IMR-90 (cell line): ENCODE results near the gene RASIP1. TPM values are rescaled to one million over a fixed set of nuclear protein-coding genes. Genes with fewer than 3 reads are reported as not detected.

Experiments used
- ATAC-seq: fragments of 200-7000 bp; cut with Tn5 transposase; 2 replicates; pipeline ENCODE4 v1.9.1; 2020; ENCODE audit warnings: low read depth, mild to moderate bottlenecking, moderate library complexity
- BruUV-seq: library from RNA; stranded (reverse); fragments of 400-500 nt; replicated peaks from 2 replicates; lab custom pipeline; 2021; lab: Mats Ljungman, UMichigan
- CTCF ChIA-PET: fragments of 300-600 bp; formaldehyde crosslinking; extraction: SDS; loops from one replicate; lab custom pipeline; 2021; ENCODE audit warnings: antibody characterized with exemption; lab: Yijun Ruan, JAX
- POLR2A ChIA-PET: fragments of 300-600 bp; sonication (Branson Sonifier 250); formaldehyde crosslinking; loops from one replicate; lab custom pipeline; 2022; ENCODE audit warnings: antibody characterized with exemption; ENCODE audit not compliant: unreplicated experiment; lab: Charles Lee
- DNase-seq: peaks from one replicate; pipeline ENCODE4 v3.0.0; 2013
- H2AFZ ChIP-seq: replicated peaks from 2 replicates; pipeline ENCODE3; 2013; ENCODE audit warnings: low read length, mild to moderate bottlenecking; ENCODE audit not compliant: poor library complexity
- H2AK5ac ChIP-seq: 2 replicates; pipeline ENCODE4 v1.6.1; 2013; ENCODE audit warnings: low read depth, low read length, inconsistent platforms
- H2AK9ac ChIP-seq: replicated peaks from 2 replicates; pipeline ENCODE3; 2013; ENCODE audit warnings: mild to moderate bottlenecking, low read depth, low read length, moderate library complexity; ENCODE audit not compliant: poor library complexity
- H2BK120ac ChIP-seq: 2 replicates; pipeline ENCODE4 v1.6.1; 2013; ENCODE audit warnings: low read depth, low read length, inconsistent platforms
- H2BK15ac ChIP-seq: 3 replicates; pipeline ENCODE4 v1.6.1; 2013; ENCODE audit warnings: low read depth, low read length, inconsistent platforms
- H2BK20ac ChIP-seq: 2 replicates; pipeline ENCODE4 v1.6.1; 2013; ENCODE audit warnings: low read depth, mild to moderate bottlenecking, inconsistent platforms, low read length, moderate library complexity
- H2BK5ac ChIP-seq: 2 replicates; pipeline ENCODE4 v1.6.1; 2013; ENCODE audit warnings: mild to moderate bottlenecking, low read depth, low read length, inconsistent platforms; ENCODE audit not compliant: poor library complexity, severe bottlenecking
- H3K14ac ChIP-seq: replicated peaks from 2 replicates; pipeline ENCODE4 v1.6.1; 2013; ENCODE audit warnings: low read depth, low read length, inconsistent platforms
- H3K18ac ChIP-seq: 2 replicates; pipeline ENCODE4 v1.6.1; 2013; ENCODE audit warnings: low read depth, low read length, control low read depth
- H3K23ac ChIP-seq: 2 replicates; pipeline ENCODE4 v1.6.1; 2013; ENCODE audit warnings: low read depth, low read length, inconsistent platforms
- H3K27ac ChIP-seq: 2 replicates; pipeline ENCODE4 v1.5.1; 2013; ENCODE audit warnings: mild to moderate bottlenecking, control low read depth, low read length; ENCODE audit not compliant: insufficient read depth
- H3K27me3 ChIP-seq: 2 replicates; pipeline ENCODE4 v1.6.1; 2013; ENCODE audit warnings: low read length; ENCODE audit not compliant: control insufficient read depth, insufficient read depth
- H3K36me3 ChIP-seq: 2 replicates; pipeline ENCODE4 v1.6.1; 2013; ENCODE audit warnings: low read length, mixed read lengths; ENCODE audit not compliant: control insufficient read depth, insufficient read depth
- H3K4ac ChIP-seq: 2 replicates; pipeline ENCODE4 v1.6.1; 2013; ENCODE audit warnings: low read depth, low read length, inconsistent platforms
- H3K4me1 ChIP-seq: 2 replicates; pipeline ENCODE4 v1.6.1; 2013; ENCODE audit warnings: low read length, mixed read lengths; ENCODE audit not compliant: control insufficient read depth, insufficient read depth
- H3K4me2 ChIP-seq: 2 replicates; pipeline ENCODE4 v1.6.1; 2013; ENCODE audit warnings: low read depth, mild to moderate bottlenecking, control low read depth, low read length, moderate library complexity
- H3K4me3 ChIP-seq: 2 replicates; pipeline ENCODE4 v1.5.1; 2013; ENCODE audit warnings: low read depth, mild to moderate bottlenecking, control low read depth, low read length, moderate library complexity; ENCODE audit not compliant: insufficient read depth
- H3K56ac ChIP-seq: 2 replicates; pipeline ENCODE4 v1.6.1; 2013; ENCODE audit warnings: low read length, inconsistent platforms; ENCODE audit not compliant: insufficient read depth; ENCODE audit errors: extremely low read depth
- H3K79me1 ChIP-seq, 2 experiments: 2 replicates each; pipeline ENCODE4 v1.6.1; 2013; ENCODE audit warnings: low read length in 2 of 2, inconsistent platforms in 1 of 2, low read depth in 1 of 2
- H3K9ac ChIP-seq: 2 replicates; pipeline ENCODE4 v1.6.1; 2013; ENCODE audit warnings: low read depth, low read length, control low read depth
- H3K9me1 ChIP-seq: 2 replicates; pipeline ENCODE4 v1.6.1; 2013; ENCODE audit warnings: low read length, inconsistent platforms; ENCODE audit not compliant: insufficient read depth
- H3K9me3 ChIP-seq: 2 replicates; pipeline ENCODE4 v1.6.1; 2013; ENCODE audit warnings: low read length; ENCODE audit not compliant: control insufficient read depth, insufficient read depth
- H4K20me1 ChIP-seq: 2 replicates; pipeline ENCODE4 v1.6.1; 2013; ENCODE audit warnings: low read length, inconsistent platforms; ENCODE audit not compliant: insufficient read depth
- H4K5ac ChIP-seq: 2 replicates; pipeline ENCODE4 v1.6.1; 2013; ENCODE audit warnings: mild to moderate bottlenecking, low read depth, low read length, control low read depth
- H4K8ac ChIP-seq, 2 experiments: 2 replicates each; pipeline ENCODE4 v1.6.1; 2013; ENCODE audit warnings: low read depth in 2 of 2, low read length in 2 of 2, control low read depth in 1 of 2, inconsistent platforms in 1 of 2
- H4K91ac ChIP-seq: 2 replicates; pipeline ENCODE4 v1.6.1; 2013; ENCODE audit warnings: low read depth, low read length, inconsistent platforms; ENCODE audit not compliant: insufficient read depth
- BHLHE40 ChIP-seq: fragments of 150-350 bp; IDR thresholded peaks from 2 replicates; pipeline ENCODE4 v1.6.1; 2016; ENCODE audit warnings: mild to moderate bottlenecking, low read depth, low read length
- ELK1 ChIP-seq: fragments of 150-350 bp; IDR thresholded peaks from 2 replicates; pipeline ENCODE4 v1.6.1; 2016; ENCODE audit warnings: low read depth, mild to moderate bottlenecking, low read length, moderate library complexity, borderline replicate concordance
- MAFK ChIP-seq: IDR thresholded peaks from 2 replicates; pipeline ENCODE4 v1.6.1; 2012; ENCODE audit warnings: low read depth, low read length, improper control_type of control experiment
- NFE2L2 ChIP-seq: fragments of 150-350 bp; IDR thresholded peaks from 2 replicates; pipeline ENCODE4 v1.6.1; 2016; ENCODE audit warnings: low read depth, mild to moderate bottlenecking, low read length
- RFX5 ChIP-seq: IDR thresholded peaks from 2 replicates; pipeline ENCODE4 v1.8.0; 2012; ENCODE audit warnings: low read depth, mild to moderate bottlenecking, low read length, moderate library complexity
- WGBS, 2 experiments: methylation state at CpG; one replicate each; pipeline versions ENCODE4 v1.1.5 to v1.1.7; 2013; ENCODE audit warnings: missing lambda C conversion rate in 2 of 2; ENCODE audit not compliant: insufficient read length in 1 of 2; ENCODE audit errors: extremely low coverage in 2 of 2; 5-methylcytosine and 5-hydroxymethylcytosine counted together
- dilution Hi-C: fragments of 300-500 bp; cut with HindIII; formaldehyde crosslinking; loops from one replicate; pipeline ENCODE4 v1.14.3; 2018; ENCODE audit warnings: low sequenced_read_pairs; ENCODE audit not compliant: unreplicated experiment
- in situ Hi-C: fragments of 300-500 bp; cut with MboI; formaldehyde crosslinking; loops from 3 replicates; pipeline ENCODE4 v1.14.3; 2019; ENCODE audit warnings: low sequenced_read_pairs, inconsistent platforms, mixed read lengths
- intact Hi-C: fragments of 100-400 bp; cut with micrococcal nuclease; formaldehyde crosslinking; loops from 2 replicates; pipeline ENCODE4 v1.10.0; 2022
- polyA plus RNA-seq, 3 experiments: library from polyadenylated mRNA; depleted of rRNA; stranded (reverse); fragments of >200 nt; gene quantifications; 2 replicates each; pipeline ENCODE4 v1.2.3, GENCODE V29; 2012; ENCODE audit warnings: low replicate concordance in 1 of 3
- total RNA-seq: library from RNA; depleted of rRNA; stranded (reverse); fragments of >200 nt; gene quantifications from 2 replicates; pipeline ENCODE4 v1.2.3, GENCODE V29; 2012

RASIP1 gene
- total and polyA plus RNA-seq, 2 of the 4 experiments (the other 2 are of a cell fraction): 0.18 to 0.51 TPM

GRCh38 chr19:48714759-48715675, 25.4 kb downstream of the RASIP1 start:
- TF ChIP-seq ELK1: no peak
- no peak for TF ChIP-seq MAFK
- TF ChIP-seq BHLHE40: no peak
- TF ChIP-seq NFE2L2: no peak
- TF ChIP-seq RFX5: no peak
- no peaks in the 10 kb centered on the region for H3K27me3 ChIP-seq
- peak overlapping the region; percentile 78 for H3K4ac ChIP-seq
- H2BK20ac ChIP-seq: no peak overlapping the region
- peak overlapping the region; percentile 87 for H3K4me2 ChIP-seq
- H3K56ac ChIP-seq: peak overlapping the region; percentile 66
- POLR2A ChIA-PET: no interaction called here
- H3K4me1 ChIP-seq: peaks cover 15% of the 10 kb centered on the region
- peak overlapping the region; percentile 86 for H3K27ac ChIP-seq
- no peaks in the 10 kb centered on the region for H3K9me3 ChIP-seq
- CTCF ChIA-PET: interaction anchor here (1.5 kb wide), 1 partner anchor 39 kb away, joined by 3 read pairs; no protein-coding TSS in a partner anchor
- in situ Hi-C loops (no loop called here), dilution Hi-C loops (no loop called here), intact Hi-C loops (loop anchor here (2.0 kb wide), 1 partner anchor 40 kb away; no protein-coding TSS in a partner anchor)
- peak overlapping the region; percentile 92; the same call in 1 of the 3 replicates for H2BK15ac ChIP-seq
- DNase-seq: no peak
- H2AFZ ChIP-seq: peak overlapping the region; percentile 85
- peak overlapping the region; percentile 77 for H3K9ac ChIP-seq
- no peak for ATAC-seq
- H4K8ac ChIP-seq: peak overlapping the region; percentile 92 to 99
- H2BK5ac ChIP-seq: peak overlapping the region; percentile 46
- H2AK9ac ChIP-seq: peak overlapping the region; percentile 87
- H3K9me1 ChIP-seq: peaks cover 7% of the 10 kb centered on the region; the same call in 1 of the 2 replicates
- H4K20me1 ChIP-seq: no peaks in the 10 kb centered on the region
- peak overlapping the region; percentile 27 for H4K5ac ChIP-seq
- H3K14ac ChIP-seq: peak overlapping the region; percentile 73
- WGBS, 2 experiments: 67% methylated on average over 9 of the region's 26 CpGs; no CpG with 5 or more reads in 1 of the 2 experiments
- no TSS peak for BruUV-seq
- peak overlapping the region; percentile 62 for H2BK120ac ChIP-seq
- peak overlapping the region; percentile 18 for H3K18ac ChIP-seq
- H3K36me3 ChIP-seq: no peaks in the 10 kb centered on the region
- H3K79me1 ChIP-seq: peaks cover 6 to 32% of the 10 kb centered on the region in 2 experiments; a peak in 3 of 4 replicates
- peak overlapping the region; percentile 52 for H3K4me3 ChIP-seq
- H3K23ac ChIP-seq: peak overlapping the region; percentile 34
- peak overlapping the region; percentile 97 for H2AK5ac ChIP-seq
- H4K91ac ChIP-seq: peak overlapping the region; percentile 70
